ENCODE results near the gene ATP8B3.

Gene ATP8B3

GRCh38 chr19:1748873-1749341 lies 63.2 kb downstream of the ATP8B3 start:
- no peak for TF ChIP-seq CTCF (IDR thresholded peaks at IDR 0.05; ENCODE audit: low read depth, low read length)
- no peak overlapping the region for H3K4me3 ChIP-seq (replicated peaks in 1 of 2; ENCODE audit: low read depth in 2 of 2, low read length in 2 of 2)
- no peak for DNase-seq (ENCODE audit: low read depth in 2 of 2)

GRCh38 chr19:1748115-1748872 lies 63.8 kb downstream of the ATP8B3 start:
- peak overlapping the region in 1 of 2 donors; percentile 5 for H3K4me3 ChIP-seq (replicated peaks in 1 of 2; ENCODE audit: low read depth in 2 of 2, low read length in 2 of 2)
- TF ChIP-seq CTCF (IDR thresholded peaks at IDR 0.05; ENCODE audit: low read depth, low read length), result no peak

GRCh38 chr19:1747285-1748114 lies 64.6 kb downstream of the ATP8B3 start:
- DNase-seq (ENCODE audit: low read depth in 2 of 2), result peak; percentile 87 to 94
- H3K4me3 ChIP-seq (replicated peaks in 1 of 2; ENCODE audit: low read depth in 2 of 2, low read length in 2 of 2), result no peak overlapping the region
- TF ChIP-seq CTCF (IDR thresholded peaks at IDR 0.05; ENCODE audit: low read depth, low read length), result no peak

More at GRCh38 chr19:1748115-1748872, 63.8 kb downstream of the ATP8B3 start:
- DNase-seq (ENCODE audit: low read depth in 2 of 2), result no peak

- no peak overlapping the region for H3K4me3 ChIP-seq (replicated peaks in 1 of 2; ENCODE audit: low read depth in 2 of 2, low read length in 2 of 2)
- no peak for TF ChIP-seq CTCF (IDR thresholded peaks at IDR 0.05; ENCODE audit: low read depth, low read length)
- peak; percentile 44 to 63 for DNase-seq (ENCODE audit: low read depth in 2 of 2)
Measured at GRCh38 chr19:1746401-1747284, 65.4 kb downstream of the ATP8B3 start.

GRCh38 chr19:1745589-1746031 lies 66.5 kb downstream of the ATP8B3 start:
- peak in 1 of 2 donors; percentile 22 for DNase-seq (ENCODE audit: low read depth in 2 of 2)
- H3K4me3 ChIP-seq (replicated peaks in 1 of 2; ENCODE audit: low read depth in 2 of 2, low read length in 2 of 2), result no peak overlapping the region
- no peak for TF ChIP-seq CTCF (IDR thresholded peaks at IDR 0.05; ENCODE audit: low read depth, low read length)
